K562 (cell line): Measurements from ENCODE around the gene ABCA1. TPM values are rescaled to one million over a fixed set of nuclear protein-coding genes. Genes with fewer than 3 reads are reported as not detected.
A peak's percentile ranks its signal among the peaks of the same experiment; 100 is the strongest.

Experiments
- ARID1B ChIP-seq: fragments of 450-650 bp; IDR thresholded peaks from 2 replicates; pipeline ENCODE4 v1.6.1; 2016; ENCODE audit warnings: antibody characterized with exemption, mild to moderate bottlenecking, inconsistent platforms
- ATF6 ChIP-seq: sonication (generic); formaldehyde crosslinking; IDR thresholded peaks from 2 replicates; pipeline ENCODE4 v1.4.0; 2020; ENCODE audit warnings: mild to moderate bottlenecking, missing genetic modification reagents
- E2F6 ChIP-seq, 2 experiments: IDR thresholded peaks; 2 replicates each; pipeline ENCODE4 v1.6.1; 2011; ENCODE audit warnings: borderline replicate concordance in 1 of 2, control low read depth in 1 of 2, low read depth in 1 of 2, low read length in 1 of 2, mild to moderate bottlenecking in 1 of 2, mixed read lengths in 1 of 2, moderate library complexity in 1 of 2; ENCODE audit not compliant: insufficient read depth in 1 of 2, insufficient read length in 1 of 2, poor library complexity in 1 of 2, severe bottlenecking in 1 of 2; ENCODE audit errors: extremely low read depth in 1 of 2
- ELK1 ChIP-seq: sonication (generic); formaldehyde crosslinking; IDR thresholded peaks from 2 replicates; pipeline ENCODE4 v1.8.1; 2022; ENCODE audit warnings: missing genetic modification reagents
- HDAC6 ChIP-seq: IDR thresholded peaks from 2 replicates; pipeline ENCODE4 v1.6.1; 2012; ENCODE audit warnings: low read depth, mild to moderate bottlenecking, control low read depth, inconsistent platforms, low read length, moderate library complexity
- HMGXB4 ChIP-seq: sonication (generic); formaldehyde crosslinking; IDR thresholded peaks from 2 replicates; pipeline ENCODE4 v1.8.1; 2023; ENCODE audit warnings: mild to moderate bottlenecking, missing genetic modification reagents
- KDM1A ChIP-seq, 2 experiments: fragments of 450-650 bp; IDR thresholded peaks; 2 replicates each; pipeline ENCODE4 v1.6.1; 2016; ENCODE audit warnings: mild to moderate bottlenecking in 2 of 2
- KDM5B ChIP-seq: fragments of 200-600 bp; sonication (generic); IDR thresholded peaks from 2 replicates; pipeline ENCODE4 v1.6.1; 2012; ENCODE audit warnings: low read depth, mild to moderate bottlenecking, moderate library complexity, low read length, control low read depth, inconsistent platforms; ENCODE audit not compliant: insufficient replicate concordance
- KLF13 ChIP-seq: fragments of 450-650 bp; IDR thresholded peaks from 2 replicates; pipeline ENCODE4 v1.6.1; 2016; ENCODE audit warnings: missing genetic modification characterization, low read depth, mild to moderate bottlenecking, missing compliant biosample characterization, moderate library complexity, borderline replicate concordance
- LCOR ChIP-seq: sonication (generic); formaldehyde crosslinking; IDR thresholded peaks from 2 replicates; pipeline ENCODE4 v1.8.0; 2022; ENCODE audit warnings: mild to moderate bottlenecking, missing genetic modification reagents
- POLR2AphosphoS5 ChIP-seq: IDR thresholded peaks from 2 replicates; pipeline ENCODE4 v1.6.1; 2011; ENCODE audit warnings: mild to moderate bottlenecking, low read depth, low read length, moderate library complexity; ENCODE audit not compliant: control insufficient read depth, insufficient read depth
- SAP30 ChIP-seq: fragments of 200-600 bp; sonication (generic); IDR thresholded peaks from 2 replicates; pipeline ENCODE4 v1.6.1; 2012; ENCODE audit warnings: borderline replicate concordance, low read depth, mild to moderate bottlenecking, moderate library complexity, low read length, control low read depth, inconsistent platforms; ENCODE audit not compliant: insufficient read depth, poor library complexity, severe bottlenecking
- SMAD4 ChIP-seq: fragments of 250-450 bp; sonication (Bioruptor Pico); conservative IDR thresholded peaks from 2 replicates; pipeline ENCODE4 v1.8.0; 2021; ENCODE audit warnings: inconsistent platforms, mild to moderate bottlenecking, moderate library complexity
- SP1 ChIP-seq: sonication (generic); formaldehyde crosslinking; IDR thresholded peaks from 2 replicates; pipeline ENCODE4 v1.8.1; 2022; ENCODE audit warnings: mild to moderate bottlenecking, missing genetic modification reagents
- ZNF12 ChIP-seq: sonication (generic); formaldehyde crosslinking; IDR thresholded peaks from 2 replicates; pipeline ENCODE4 v1.4.0; 2020; ENCODE audit warnings: mild to moderate bottlenecking, missing genetic modification reagents
- polyA plus RNA-seq, 8 experiments: library from polyadenylated mRNA; depleted of rRNA in 4 of 8; stranded (reverse) in 5 of 8; unstranded in 3 of 8; fragments of >200 nt; fragmentation: Nextera tagmentation in 2 of 8; fragmentation: Illumina TruSeq in 1 of 8; extraction: Ambion mirVana in 2 of 8; extraction: Trizol in 1 of 8; gene quantifications; 2 replicates each; pipeline versions ENCODE4 v1.2.1 to v1.2.3, GENCODE V29; 2011 to 2014; ENCODE audit warnings: inconsistent platforms in 1 of 8, missing spikeins in 1 of 8
- total RNA-seq, 7 experiments: library from RNA; depleted of rRNA in 6 of 7; stranded (reverse); fragments of >200 nt in 6 of 7; fragmentation: Illumina TruSeq in 2 of 7; extraction: Trizol in 2 of 7; gene quantifications; 2 replicates each; pipeline versions ENCODE4 v1.2.1 to v1.2.3, GENCODE V29; 2011 to 2021; ENCODE audit warnings: low replicate concordance in 1 of 7
- TF ChIP-seq, protein P1 (sequence below): fragments of 250-450 bp; sonication (Bioruptor Pico); IDR thresholded peaks from 2 replicates; pipeline ENCODE4 v1.5.0; 2020; ENCODE audit warnings: mild to moderate bottlenecking
- TF ChIP-seq, protein P2 (sequence below): fragments of 250-450 bp; sonication (Bioruptor Pico); IDR thresholded peaks from 2 replicates; pipeline ENCODE4 v1.9.0; 2021; ENCODE audit warnings: mild to moderate bottlenecking

ABCA1 gene
- total and polyA plus RNA-seq, 9 of the 15 experiments (the other 6 are each of a cell fraction or from before 2014, with no cell fraction given) = under 0.01 to 0.18 (median 0.02) TPM; not detected in 5

DNA sequence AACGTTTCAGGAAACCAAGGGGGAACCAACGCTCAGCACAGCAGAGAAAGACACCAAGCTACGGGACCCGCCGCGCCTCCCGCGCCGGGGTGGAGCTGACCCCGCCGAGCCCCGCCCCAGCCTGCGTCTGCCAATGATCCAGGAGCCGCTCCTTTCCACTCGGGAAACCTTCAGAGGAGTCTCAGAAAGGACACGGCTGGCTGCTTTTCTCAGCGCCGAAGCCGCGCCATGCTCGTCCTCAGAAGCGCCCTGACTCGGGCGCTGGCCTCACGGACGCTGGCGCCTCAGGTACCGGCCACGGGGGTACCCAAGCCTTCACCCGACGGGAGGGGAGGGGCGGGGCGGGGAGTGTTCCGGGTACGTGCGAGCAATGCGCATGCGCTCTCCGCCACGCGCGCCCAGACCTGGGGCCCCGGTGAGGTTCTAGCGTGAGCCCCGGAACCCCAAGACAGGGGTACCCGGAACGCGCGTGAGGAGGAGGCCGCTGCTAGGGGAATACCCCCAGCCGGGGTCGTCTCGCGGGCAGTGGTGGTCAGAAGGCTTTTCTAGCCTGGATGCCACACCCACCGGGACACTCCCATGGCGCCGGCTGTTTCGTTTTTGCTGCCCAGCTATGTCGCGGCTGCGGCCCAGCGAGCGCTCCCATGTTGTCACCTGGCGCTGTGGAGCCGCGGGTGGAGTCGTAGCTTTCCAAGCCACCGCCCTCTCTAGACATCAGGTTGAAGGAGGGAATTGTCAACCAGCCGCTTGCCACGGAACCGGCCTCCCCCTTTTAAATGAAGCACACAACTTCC, 180.2 kb downstream of the ABCA1 start, which contains the start of gene NIPSNAP3A (continued):
- no peak for TF ChIP-seq ELK1 (CRISPR knock-in tag)
- TF ChIP-seq, protein P1, sequence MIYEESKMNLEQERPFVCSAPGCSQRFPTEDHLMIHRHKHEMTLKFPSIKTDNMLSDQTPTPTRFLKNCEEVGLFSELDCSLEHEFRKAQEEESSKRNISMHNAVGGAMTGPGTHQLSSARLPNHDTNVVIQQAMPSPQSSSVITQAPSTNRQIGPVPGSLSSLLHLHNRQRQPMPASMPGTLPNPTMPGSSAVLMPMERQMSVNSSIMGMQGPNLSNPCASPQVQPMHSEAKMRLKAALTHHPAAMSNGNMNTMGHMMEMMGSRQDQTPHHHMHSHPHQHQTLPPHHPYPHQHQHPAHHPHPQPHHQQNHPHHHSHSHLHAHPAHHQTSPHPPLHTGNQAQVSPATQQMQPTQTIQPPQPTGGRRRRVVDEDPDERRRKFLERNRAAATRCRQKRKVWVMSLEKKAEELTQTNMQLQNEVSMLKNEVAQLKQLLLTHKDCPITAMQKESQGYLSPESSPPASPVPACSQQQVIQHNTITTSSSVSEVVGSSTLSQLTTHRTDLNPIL (CRISPR knock-in tag) = no peak
- TF ChIP-seq E2F6 (IDR thresholded peaks at IDR 0.05; ENCODE audit: borderline replicate concordance in 1 of 2, extremely low read depth in 1 of 2, insufficient read depth in 1 of 2, insufficient read length in 1 of 2, low read depth in 1 of 2, low read length in 1 of 2, poor library complexity in 1 of 2, severe bottlenecking in 1 of 2) = peak in 1 of 2 experiments; percentile 26
- peak; percentile 67 for TF ChIP-seq ZNF12 (CRISPR knock-in tag)
- TF ChIP-seq, protein P2, sequence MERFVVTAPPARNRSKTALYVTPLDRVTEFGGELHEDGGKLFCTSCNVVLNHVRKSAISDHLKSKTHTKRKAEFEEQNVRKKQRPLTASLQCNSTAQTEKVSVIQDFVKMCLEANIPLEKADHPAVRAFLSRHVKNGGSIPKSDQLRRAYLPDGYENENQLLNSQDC (CRISPR knock-in tag) = no peak
- peak; percentile 63; the same call in 1 of the 2 replicates for TF ChIP-seq LCOR (CRISPR knock-in tag)
- peak; percentile 50; the same call in 1 of the 2 replicates for TF ChIP-seq POLR2AphosphoS5
- no peak for TF ChIP-seq HDAC6
- peak in 1 of 2 experiments; percentile 88; a peak in 1 of 4 replicates for TF ChIP-seq KDM1A (IDR thresholded peaks at IDR 0.05)
- peak; percentile 85 for TF ChIP-seq SAP30
- peak; percentile 73; the same call in 1 of the 2 replicates for TF ChIP-seq KLF13 (tag)
- 0 out of 2 replicates have a peak, but pooled peaks have one; percentile 62 for TF ChIP-seq SMAD4 (CRISPR knock-in tag)
- TF ChIP-seq SP1 (CRISPR knock-in tag) = peak; percentile 79
- TF ChIP-seq KDM5B = peak; percentile 47
- no peak for TF ChIP-seq ARID1B
- no peak for TF ChIP-seq HMGXB4 (CRISPR knock-in tag)
- no peak; the same call in 1 of the 2 replicates for TF ChIP-seq ATF6 (CRISPR knock-in tag)
